Liver (tissue), 3 donors: ENCODE measurements around the gene CENPC.

ENCODE experiments used
- FOXA1 ChIP-seq: IDR thresholded peaks from 2 replicates; pipeline ENCODE4 v1.6.1; 2016; ENCODE audit warnings: antibody characterized with exemption
- GABPA ChIP-seq, 2 donors: IDR thresholded peaks in 1 of 2; conservative IDR thresholded peaks in 1 of 2; 2 replicates each; pipeline ENCODE4 v1.6.1; 2016; ENCODE audit warnings: antibody characterized with exemption in 2 of 2, mild to moderate bottlenecking in 1 of 2, moderate library complexity in 1 of 2
- JUND ChIP-seq, 2 donors: IDR thresholded peaks; 2 replicates each; pipeline ENCODE4 v1.6.1; 2016; ENCODE audit warnings: antibody characterized with exemption in 2 of 2
- RXRA ChIP-seq, 2 donors: IDR thresholded peaks; 2 replicates each; pipeline ENCODE4 v1.6.1; 2017 to 2018; ENCODE audit warnings: antibody characterized with exemption in 2 of 2, mild to moderate bottlenecking in 1 of 2
- TAF1 ChIP-seq: conservative IDR thresholded peaks from 2 replicates; pipeline ENCODE4 v1.6.1; 2016; ENCODE audit warnings: antibody characterized with exemption, mild to moderate bottlenecking
- YY1 ChIP-seq: IDR thresholded peaks from 2 replicates; pipeline ENCODE4 v1.6.1; 2016; ENCODE audit warnings: antibody characterized with exemption, mild to moderate bottlenecking
- TF ChIP-seq, protein P1 (sequence below): fragments of 150-350 bp; IDR thresholded peaks from 2 replicates; pipeline ENCODE4 v1.5.1; 2017; ENCODE audit warnings: improper control_type of control experiment, low read depth, low read length; ENCODE audit not compliant: missing input control
- TF ChIP-seq, protein P2 (sequence below): IDR thresholded peaks from 2 replicates; pipeline ENCODE4 v1.6.1; 2016; ENCODE audit warnings: antibody characterized with exemption
- TF ChIP-seq, protein P3 (sequence below): IDR thresholded peaks from 2 replicates; pipeline ENCODE4 v1.6.1; 2016; ENCODE audit warnings: antibody characterized with exemption, mild to moderate bottlenecking
- TF ChIP-seq, protein P4 (sequence below): IDR thresholded peaks from 2 replicates; pipeline ENCODE4 v1.6.1; 2016; ENCODE audit warnings: antibody characterized with exemption
- donor health status: healthy.
- donor health status: healthy.

DNA sequence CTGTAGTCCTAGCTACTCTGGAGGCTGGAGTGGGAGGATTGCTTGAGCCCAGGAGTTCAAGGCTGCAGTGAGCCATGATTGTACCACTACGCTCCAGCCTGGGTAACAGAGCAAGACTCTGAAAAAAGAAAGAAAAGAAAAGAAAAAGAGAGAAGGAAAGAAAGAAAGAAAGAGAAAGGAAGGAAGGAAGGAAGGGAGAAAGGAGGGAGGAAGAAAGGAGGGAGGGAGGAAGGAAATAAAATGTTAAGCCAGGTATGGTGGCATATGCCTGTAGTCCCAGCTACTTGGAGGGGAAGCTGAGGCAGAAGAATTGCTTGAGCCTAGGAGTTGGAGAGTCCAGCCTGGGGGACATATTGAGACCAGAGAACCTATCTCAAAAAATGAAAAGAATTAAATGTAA lies 25.2 kb upstream of the CENPC start:
- TF ChIP-seq, protein P1, sequence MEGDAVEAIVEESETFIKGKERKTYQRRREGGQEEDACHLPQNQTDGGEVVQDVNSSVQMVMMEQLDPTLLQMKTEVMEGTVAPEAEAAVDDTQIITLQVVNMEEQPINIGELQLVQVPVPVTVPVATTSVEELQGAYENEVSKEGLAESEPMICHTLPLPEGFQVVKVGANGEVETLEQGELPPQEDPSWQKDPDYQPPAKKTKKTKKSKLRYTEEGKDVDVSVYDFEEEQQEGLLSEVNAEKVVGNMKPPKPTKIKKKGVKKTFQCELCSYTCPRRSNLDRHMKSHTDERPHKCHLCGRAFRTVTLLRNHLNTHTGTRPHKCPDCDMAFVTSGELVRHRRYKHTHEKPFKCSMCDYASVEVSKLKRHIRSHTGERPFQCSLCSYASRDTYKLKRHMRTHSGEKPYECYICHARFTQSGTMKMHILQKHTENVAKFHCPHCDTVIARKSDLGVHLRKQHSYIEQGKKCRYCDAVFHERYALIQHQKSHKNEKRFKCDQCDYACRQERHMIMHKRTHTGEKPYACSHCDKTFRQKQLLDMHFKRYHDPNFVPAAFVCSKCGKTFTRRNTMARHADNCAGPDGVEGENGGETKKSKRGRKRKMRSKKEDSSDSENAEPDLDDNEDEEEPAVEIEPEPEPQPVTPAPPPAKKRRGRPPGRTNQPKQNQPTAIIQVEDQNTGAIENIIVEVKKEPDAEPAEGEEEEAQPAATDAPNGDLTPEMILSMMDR, result no peak
- TF ChIP-seq, protein P2, sequence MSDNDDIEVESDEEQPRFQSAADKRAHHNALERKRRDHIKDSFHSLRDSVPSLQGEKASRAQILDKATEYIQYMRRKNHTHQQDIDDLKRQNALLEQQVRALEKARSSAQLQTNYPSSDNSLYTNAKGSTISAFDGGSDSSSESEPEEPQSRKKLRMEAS, result no peak
- TF ChIP-seq, protein P3, sequence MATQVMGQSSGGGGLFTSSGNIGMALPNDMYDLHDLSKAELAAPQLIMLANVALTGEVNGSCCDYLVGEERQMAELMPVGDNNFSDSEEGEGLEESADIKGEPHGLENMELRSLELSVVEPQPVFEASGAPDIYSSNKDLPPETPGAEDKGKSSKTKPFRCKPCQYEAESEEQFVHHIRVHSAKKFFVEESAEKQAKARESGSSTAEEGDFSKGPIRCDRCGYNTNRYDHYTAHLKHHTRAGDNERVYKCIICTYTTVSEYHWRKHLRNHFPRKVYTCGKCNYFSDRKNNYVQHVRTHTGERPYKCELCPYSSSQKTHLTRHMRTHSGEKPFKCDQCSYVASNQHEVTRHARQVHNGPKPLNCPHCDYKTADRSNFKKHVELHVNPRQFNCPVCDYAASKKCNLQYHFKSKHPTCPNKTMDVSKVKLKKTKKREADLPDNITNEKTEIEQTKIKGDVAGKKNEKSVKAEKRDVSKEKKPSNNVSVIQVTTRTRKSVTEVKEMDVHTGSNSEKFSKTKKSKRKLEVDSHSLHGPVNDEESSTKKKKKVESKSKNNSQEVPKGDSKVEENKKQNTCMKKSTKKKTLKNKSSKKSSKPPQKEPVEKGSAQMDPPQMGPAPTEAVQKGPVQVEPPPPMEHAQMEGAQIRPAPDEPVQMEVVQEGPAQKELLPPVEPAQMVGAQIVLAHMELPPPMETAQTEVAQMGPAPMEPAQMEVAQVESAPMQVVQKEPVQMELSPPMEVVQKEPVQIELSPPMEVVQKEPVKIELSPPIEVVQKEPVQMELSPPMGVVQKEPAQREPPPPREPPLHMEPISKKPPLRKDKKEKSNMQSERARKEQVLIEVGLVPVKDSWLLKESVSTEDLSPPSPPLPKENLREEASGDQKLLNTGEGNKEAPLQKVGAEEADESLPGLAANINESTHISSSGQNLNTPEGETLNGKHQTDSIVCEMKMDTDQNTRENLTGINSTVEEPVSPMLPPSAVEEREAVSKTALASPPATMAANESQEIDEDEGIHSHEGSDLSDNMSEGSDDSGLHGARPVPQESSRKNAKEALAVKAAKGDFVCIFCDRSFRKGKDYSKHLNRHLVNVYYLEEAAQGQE, result no peak
- TF ChIP-seq JUND (IDR thresholded peaks at IDR 0.05), result no peak
- TF ChIP-seq FOXA1, result no peak
- TF ChIP-seq YY1, result no peak
- TF ChIP-seq, protein P4, sequence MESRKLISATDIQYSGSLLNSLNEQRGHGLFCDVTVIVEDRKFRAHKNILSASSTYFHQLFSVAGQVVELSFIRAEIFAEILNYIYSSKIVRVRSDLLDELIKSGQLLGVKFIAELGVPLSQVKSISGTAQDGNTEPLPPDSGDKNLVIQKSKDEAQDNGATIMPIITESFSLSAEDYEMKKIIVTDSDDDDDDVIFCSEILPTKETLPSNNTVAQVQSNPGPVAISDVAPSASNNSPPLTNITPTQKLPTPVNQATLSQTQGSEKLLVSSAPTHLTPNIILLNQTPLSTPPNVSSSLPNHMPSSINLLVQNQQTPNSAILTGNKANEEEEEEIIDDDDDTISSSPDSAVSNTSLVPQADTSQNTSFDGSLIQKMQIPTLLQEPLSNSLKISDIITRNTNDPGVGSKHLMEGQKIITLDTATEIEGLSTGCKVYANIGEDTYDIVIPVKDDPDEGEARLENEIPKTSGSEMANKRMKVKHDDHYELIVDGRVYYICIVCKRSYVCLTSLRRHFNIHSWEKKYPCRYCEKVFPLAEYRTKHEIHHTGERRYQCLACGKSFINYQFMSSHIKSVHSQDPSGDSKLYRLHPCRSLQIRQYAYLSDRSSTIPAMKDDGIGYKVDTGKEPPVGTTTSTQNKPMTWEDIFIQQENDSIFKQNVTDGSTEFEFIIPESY, result no peak
- no peak for TF ChIP-seq TAF1
- no peak for TF ChIP-seq RXRA (IDR thresholded peaks at IDR 0.05)
- no peak for TF ChIP-seq GABPA (IDR thresholded peaks at IDR 0.05 in 1 of 2, conservative IDR thresholded peaks at IDR 0.05 in 1 of 2)
